Stimulated activated naive CD8-positive, alpha-beta T cell treated with anti-CD3 and anti-CD28 coated beads, Interleukin-15, amount 100 ng/mL, for 72 hours (primary cell): ENCODE measurements around the gene ELOVL5.

Source experiments
- ATAC-seq: fragments of 150-1000 bp; cut with Tn5 transposase; 2 replicates; pipeline ENCODE4 v1.10.0; 2021; ENCODE audit warnings: mild to moderate bottlenecking, moderate library complexity
- DNase-seq, 2 donors: peaks; one replicate each; pipeline ENCODE4 v3.0.0; 2021 to 2022
- H3K27ac Mint-ChIP-seq, 2 donors: one replicate each; pipeline ENCODE4 v1.8.0; 2022; ENCODE audit warnings: mild to moderate bottlenecking in 2 of 2, mixed read lengths in 2 of 2, moderate library complexity in 2 of 2
- H3K27me3 Mint-ChIP-seq: one replicate; pipeline ENCODE4 v1.8.0; 2022; ENCODE audit warnings: mixed read lengths
- H3K4me1 Mint-ChIP-seq: one replicate; pipeline ENCODE4 v1.8.0; 2022; ENCODE audit warnings: mild to moderate bottlenecking, mixed read lengths
- H3K4me3 Mint-ChIP-seq, 2 donors: one replicate each; pipeline ENCODE4 v1.8.0; 2022; ENCODE audit warnings: mild to moderate bottlenecking in 2 of 2, mixed read lengths in 2 of 2, moderate library complexity in 1 of 2
- H3K9me3 Mint-ChIP-seq, 2 donors: one replicate each; pipeline ENCODE4 v1.8.0; 2022; ENCODE audit warnings: mixed read lengths in 2 of 2

ELOVL5 gene

DNA sequence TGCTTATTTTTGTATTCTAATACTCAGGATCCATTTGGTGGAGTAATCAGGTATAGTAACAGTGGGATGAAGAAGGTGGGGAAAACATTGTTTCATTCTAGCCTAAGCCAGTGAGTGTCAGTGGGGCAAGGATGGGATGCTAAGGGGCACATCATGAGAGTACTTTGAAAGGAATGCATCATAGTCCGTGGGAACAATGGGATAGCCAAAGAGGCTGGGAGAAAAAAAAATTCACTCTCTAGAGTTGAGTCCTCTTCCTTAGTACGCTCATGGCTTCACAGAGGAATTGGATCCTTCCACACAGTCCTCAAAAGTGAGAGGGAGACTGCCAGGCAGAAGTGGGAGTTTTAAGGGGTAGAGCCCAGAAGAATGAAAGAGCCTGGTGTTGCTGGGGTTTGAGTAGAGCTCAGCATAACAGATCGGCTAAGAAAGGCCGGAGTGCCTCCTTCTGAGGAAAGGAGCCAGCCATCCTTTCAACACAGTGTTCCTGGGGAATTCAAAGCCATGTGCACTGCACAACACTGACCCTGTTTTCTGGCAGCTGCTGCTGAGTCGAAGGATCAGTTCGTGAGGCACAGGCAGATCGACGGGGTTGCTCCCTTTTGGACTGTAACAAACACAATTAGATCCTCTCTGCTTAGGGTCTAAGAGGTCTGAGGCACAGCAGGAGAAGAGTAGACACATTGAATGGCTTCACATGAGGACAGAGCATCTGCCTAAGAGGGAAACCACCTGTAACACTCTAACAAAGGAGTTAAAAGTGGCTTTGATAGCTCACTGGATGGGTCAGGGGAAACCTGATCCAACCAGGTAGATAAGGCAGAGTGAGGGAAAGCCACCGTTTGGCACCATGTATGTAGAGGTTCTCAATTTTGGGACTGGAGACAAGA, 61.2 kb downstream of the ELOVL5 start:
- Mint-ChIP-seq H3K4me1 (peaks cover 33% of the 10 kb centered on the region), H3K27me3 (no peaks in the 10 kb centered on the region), H3K9me3 (no peaks in the 10 kb centered on the region), H3K27ac (no peak overlapping the region), H3K4me3 (no peak overlapping the region)
- DNase-seq (no peak), ATAC-seq (no peak)

GRCh38 chr6:53284901-53285300, 63.8 kb downstream of the ELOVL5 start:
- Mint-ChIP-seq H3K27ac (no peak overlapping the region), H3K9me3 (no peaks in the 10 kb centered on the region), H3K4me1 (peaks cover 17% of the 10 kb centered on the region), H3K4me3 (no peak overlapping the region), H3K27me3 (no peaks in the 10 kb centered on the region)
- ATAC-seq (no peak), DNase-seq (no peak)

GRCh38 chr6:53282741-53283140, 66.0 kb downstream of the ELOVL5 start:
- no peak for ATAC-seq
- H3K9me3 Mint-ChIP-seq: no peaks in the 10 kb centered on the region
- H3K4me1 Mint-ChIP-seq: peaks cover 17% of the 10 kb centered on the region
- H3K27ac Mint-ChIP-seq: no peak overlapping the region
- no peak overlapping the region for H3K4me3 Mint-ChIP-seq
- no peaks in the 10 kb centered on the region for H3K27me3 Mint-ChIP-seq
- no peak for DNase-seq

DNA sequence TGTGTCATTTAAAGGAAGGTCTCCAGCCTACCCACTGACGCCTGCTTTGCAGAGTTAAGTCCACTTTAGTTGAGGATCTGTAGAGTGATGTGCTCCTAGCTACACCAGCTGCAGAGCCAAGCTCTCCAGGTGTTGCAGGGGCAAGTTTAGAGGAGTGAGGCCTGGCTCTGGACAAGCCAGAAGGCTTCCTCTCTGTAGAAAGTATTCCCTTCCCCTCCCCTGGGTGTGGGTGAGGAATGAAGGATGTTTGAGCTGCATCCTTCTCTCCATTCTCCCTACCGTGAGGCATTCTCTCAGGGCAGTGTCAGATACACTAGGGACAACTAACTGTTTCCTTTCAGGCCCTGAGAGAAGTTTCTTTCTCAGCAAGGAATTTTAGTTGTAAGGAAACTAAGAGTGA, 66.5 kb downstream of the ELOVL5 start:
- H3K9me3 Mint-ChIP-seq: no peaks in the 10 kb centered on the region
- H3K4me3 Mint-ChIP-seq: no peak overlapping the region
- peaks cover 17% of the 10 kb centered on the region for H3K4me1 Mint-ChIP-seq
- H3K27ac Mint-ChIP-seq: no peak overlapping the region
- no peak for ATAC-seq
- DNase-seq: no peak
- no peaks in the 10 kb centered on the region for H3K27me3 Mint-ChIP-seq

GRCh38 chr6:53281518-53282215, 67.1 kb downstream of the ELOVL5 start:
- DNase-seq: no peak

DNA sequence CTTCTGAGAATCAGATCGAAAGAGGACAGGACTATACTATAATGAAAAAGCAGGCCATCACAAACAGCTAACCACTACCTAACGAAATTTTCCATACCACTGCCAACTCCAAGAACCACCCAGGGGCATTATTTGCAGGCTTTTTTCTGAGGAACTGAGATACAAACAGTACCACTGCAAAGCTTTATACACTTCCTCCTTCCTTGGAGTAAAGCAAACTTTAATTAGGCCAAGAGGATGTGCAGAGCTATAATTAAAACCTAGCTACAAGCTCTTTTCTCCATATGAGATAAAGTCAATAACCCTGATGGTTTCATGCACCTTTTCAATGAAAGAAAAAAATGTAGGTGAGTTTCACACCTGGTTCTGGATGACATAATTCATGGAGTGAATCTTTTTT, 68.5 kb downstream of the ELOVL5 start:
- Mint-ChIP-seq H3K4me3 (no peak overlapping the region), H3K27ac (no peak overlapping the region), H3K27me3 (no peaks in the 10 kb centered on the region), H3K4me1 (peaks cover 12% of the 10 kb centered on the region), H3K9me3 (no peaks in the 10 kb centered on the region)
- DNase-seq (no peak), ATAC-seq (no peak)

More at GRCh38 chr6:53281518-53282215, 67.1 kb downstream of the ELOVL5 start:
- ATAC-seq: no peak
- Mint-ChIP-seq H3K4me1 (peaks cover 17% of the 10 kb centered on the region), H3K4me3 (no peak overlapping the region), H3K27ac (no peak overlapping the region), H3K9me3 (no peaks in the 10 kb centered on the region), H3K27me3 (no peaks in the 10 kb centered on the region)

GRCh38 chr6:53279293-53279692, 69.5 kb downstream of the ELOVL5 start:
- Mint-ChIP-seq H3K27ac (no peak overlapping the region), H3K4me1 (peaks cover 6% of the 10 kb centered on the region), H3K4me3 (no peak overlapping the region), H3K27me3 (no peaks in the 10 kb centered on the region), H3K9me3 (no peaks in the 10 kb centered on the region)
- DNase-seq (no peak), ATAC-seq (no peak)

DNA sequence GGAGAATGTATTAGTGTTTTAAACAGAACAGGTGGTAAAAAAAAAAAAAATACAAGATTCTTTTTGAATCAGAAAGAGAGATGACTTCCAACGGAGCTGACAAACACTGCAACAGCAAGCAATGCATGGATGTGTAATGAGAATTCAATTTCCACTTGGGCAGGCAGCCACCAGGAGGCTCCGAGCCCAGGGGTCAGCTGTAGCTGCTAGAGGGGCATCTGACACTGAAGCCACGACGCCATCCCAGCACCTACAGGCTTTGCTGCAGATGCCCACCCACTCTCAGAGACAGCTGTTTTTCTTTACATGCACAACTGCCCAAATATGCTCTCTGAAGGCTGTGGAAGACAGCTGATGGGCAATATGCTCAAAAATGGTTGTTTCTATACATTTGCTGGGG, 75.4 kb downstream of the ELOVL5 start:
- Mint-ChIP-seq H3K27ac (peak overlapping the region; percentile 26 to 32), H3K27me3 (no peaks in the 10 kb centered on the region), H3K9me3 (no peaks in the 10 kb centered on the region), H3K4me3 (no peak overlapping the region), H3K4me1 (peaks cover 7% of the 10 kb centered on the region)
- DNase-seq (no peak), ATAC-seq (no peak)

GRCh38 chr6:53269827-53270226, 78.9 kb downstream of the ELOVL5 start:
- H3K9me3 Mint-ChIP-seq: no peaks in the 10 kb centered on the region
- ATAC-seq (no peak), DNase-seq (no peak)
- no peak overlapping the region for H3K4me3 Mint-ChIP-seq
- no peaks in the 10 kb centered on the region for H3K27me3 Mint-ChIP-seq
- H3K27ac Mint-ChIP-seq: no peak overlapping the region
- peaks cover 7% of the 10 kb centered on the region for H3K4me1 Mint-ChIP-seq

- no peaks in the 10 kb centered on the region for H3K9me3 Mint-ChIP-seq
- peaks cover 7% of the 10 kb centered on the region for H3K4me1 Mint-ChIP-seq
- DNase-seq (no peak), ATAC-seq (no peak)
- no peak overlapping the region for H3K4me3 Mint-ChIP-seq
- H3K27me3 Mint-ChIP-seq: no peaks in the 10 kb centered on the region
- H3K27ac Mint-ChIP-seq: peak overlapping the region in 1 of 2 donors; percentile 44
Measured at GRCh38 chr6:53268858-53269608, 79.7 kb downstream of the ELOVL5 start.

DNA sequence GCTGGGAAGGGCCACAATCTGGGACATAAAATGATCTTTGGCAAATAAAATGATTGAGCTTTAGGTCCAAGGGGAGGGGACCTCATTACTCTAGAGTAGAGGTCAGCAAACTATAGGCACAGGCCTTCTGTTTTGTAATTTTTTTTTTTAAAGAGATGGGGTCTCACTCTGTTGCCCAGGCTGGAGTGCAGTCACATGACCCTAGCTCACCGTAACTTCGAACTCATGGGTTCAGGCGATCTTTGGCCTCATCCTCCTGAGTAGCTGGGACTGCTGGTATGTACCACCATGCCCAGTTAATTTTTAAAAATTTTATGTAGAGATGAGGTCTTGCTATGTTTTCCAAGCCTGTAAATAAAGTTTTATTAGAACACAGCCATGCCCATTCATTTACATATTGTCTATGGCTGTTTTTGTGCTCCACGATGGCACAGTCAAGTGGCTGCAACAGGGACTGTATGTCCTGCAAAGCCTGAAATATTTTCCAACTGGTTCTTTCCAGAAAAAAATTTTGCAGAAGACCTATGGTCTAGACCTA, 82.1 kb downstream of the ELOVL5 start:
- no peak overlapping the region for H3K27ac Mint-ChIP-seq

GRCh38 chr6:53264915-53265607, 83.7 kb downstream of the ELOVL5 start:
- peak overlapping the region in 1 of 2 donors; percentile 38 for H3K27ac Mint-ChIP-seq
- no peak overlapping the region for H3K4me3 Mint-ChIP-seq
- H3K4me1 Mint-ChIP-seq: peaks cover 7% of the 10 kb centered on the region
- H3K9me3 Mint-ChIP-seq: no peaks in the 10 kb centered on the region
- H3K27me3 Mint-ChIP-seq: no peaks in the 10 kb centered on the region
- DNase-seq (no peak), ATAC-seq (no peak)

More for the DNA sequence above, 82.1 kb downstream of the ELOVL5 start:
- H3K9me3 Mint-ChIP-seq: no peaks in the 10 kb centered on the region
- DNase-seq (no peak), ATAC-seq (no peak)
- H3K4me1 Mint-ChIP-seq: peaks cover 7% of the 10 kb centered on the region
- H3K4me3 Mint-ChIP-seq: no peak overlapping the region
- no peaks in the 10 kb centered on the region for H3K27me3 Mint-ChIP-seq

GRCh38 chr6:53264337-53264736, 84.4 kb downstream of the ELOVL5 start:
- ATAC-seq: no peak
- Mint-ChIP-seq H3K27ac (no peak overlapping the region), H3K27me3 (no peaks in the 10 kb centered on the region), H3K4me1 (peaks cover 4% of the 10 kb centered on the region), H3K4me3 (no peak overlapping the region), H3K9me3 (no peaks in the 10 kb centered on the region)
- no peak for DNase-seq

DNA sequence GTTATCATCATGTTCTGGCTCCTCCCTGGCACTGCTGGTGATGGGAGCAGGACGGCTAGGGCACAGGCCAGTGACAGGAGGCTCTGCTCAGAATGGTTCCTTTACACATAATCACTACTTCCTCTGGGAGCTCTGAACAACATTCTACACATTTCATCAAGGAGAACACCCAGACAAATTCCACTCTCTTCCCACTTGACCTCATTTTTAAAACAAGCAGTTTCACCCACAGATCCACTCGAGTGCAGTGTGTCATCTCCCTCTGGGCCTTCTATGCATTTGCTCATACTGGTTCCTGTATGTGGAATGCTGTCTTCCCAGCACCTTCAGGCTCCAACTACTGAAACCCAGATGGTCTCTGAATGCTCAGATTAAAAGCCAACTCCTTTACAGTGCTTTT, 84.8 kb downstream of the ELOVL5 start:
- Mint-ChIP-seq H3K27ac (no peak overlapping the region), H3K9me3 (no peaks in the 10 kb centered on the region), H3K4me3 (no peak overlapping the region), H3K27me3 (no peaks in the 10 kb centered on the region), H3K4me1 (peaks cover under 1% of the 10 kb centered on the region)
- no peak for ATAC-seq
- no peak for DNase-seq
